GM21528 (cell line): ENCODE results near the gene SERINC1.
"Not testable (repeated sequence)": the region's sequence is repeated elsewhere in the genome, so short reads cannot be mapped to it uniquely, and the experiment has no call there.

Experiments
- ATAC-seq: cut with Tn5 transposase; IDR thresholded peaks from one replicate; pipeline ENCODE4 v1.9.1; 2021; ENCODE audit warnings: mild to moderate bottlenecking, moderate library complexity; ENCODE audit not compliant: unreplicated experiment, low FRiP score

The SERINC1 gene

DNA sequence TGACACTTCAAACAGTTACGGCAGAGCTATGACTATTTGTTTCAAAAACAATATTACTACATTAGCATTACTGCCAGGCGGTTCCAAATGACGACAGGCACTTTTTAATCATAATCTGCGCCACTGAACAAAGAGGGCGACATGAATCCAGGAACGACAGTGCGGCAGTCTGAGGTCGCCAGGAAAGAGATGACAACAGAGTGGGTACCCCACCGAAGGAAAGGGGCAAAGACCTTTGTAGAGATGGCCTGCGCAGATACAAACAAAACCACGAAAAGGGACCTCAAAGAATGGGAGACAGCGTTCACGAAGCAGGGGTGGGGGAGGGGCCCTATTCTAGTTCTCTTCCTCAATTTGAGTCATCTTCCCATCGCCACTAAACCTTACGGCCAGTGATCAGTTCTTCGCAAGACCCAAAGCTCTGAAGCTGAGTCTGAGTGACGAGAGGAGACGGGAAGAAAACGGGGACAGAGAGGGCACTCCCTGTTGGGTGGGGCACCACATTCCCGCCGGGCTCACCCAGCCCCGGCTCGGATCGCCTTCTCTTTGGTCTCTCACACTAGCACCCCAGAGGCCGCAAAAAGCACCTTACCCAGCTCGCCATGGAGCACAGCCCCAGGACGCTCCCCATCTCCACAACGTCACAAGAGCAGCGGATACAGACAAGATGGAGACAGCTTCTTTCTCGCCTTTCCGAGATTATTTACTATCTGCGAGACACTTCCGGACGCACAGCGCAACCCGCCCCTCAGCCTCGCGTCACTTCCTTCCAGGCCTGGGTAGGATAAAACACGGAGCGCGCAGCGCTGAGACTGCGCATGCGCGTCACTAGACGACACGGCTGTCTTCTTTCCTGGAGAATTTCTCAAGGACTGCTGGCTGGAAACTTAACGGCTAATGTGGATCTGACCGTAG lies at the start of gene SERINC1:
Gene SERINC1, minus strand, starts transcription at position 701 of the 915 bp plus-strand sequence. Its CDS starts 70 bp downstream, at position 631.
- ATAC-seq = peak; percentile 100

DNA sequence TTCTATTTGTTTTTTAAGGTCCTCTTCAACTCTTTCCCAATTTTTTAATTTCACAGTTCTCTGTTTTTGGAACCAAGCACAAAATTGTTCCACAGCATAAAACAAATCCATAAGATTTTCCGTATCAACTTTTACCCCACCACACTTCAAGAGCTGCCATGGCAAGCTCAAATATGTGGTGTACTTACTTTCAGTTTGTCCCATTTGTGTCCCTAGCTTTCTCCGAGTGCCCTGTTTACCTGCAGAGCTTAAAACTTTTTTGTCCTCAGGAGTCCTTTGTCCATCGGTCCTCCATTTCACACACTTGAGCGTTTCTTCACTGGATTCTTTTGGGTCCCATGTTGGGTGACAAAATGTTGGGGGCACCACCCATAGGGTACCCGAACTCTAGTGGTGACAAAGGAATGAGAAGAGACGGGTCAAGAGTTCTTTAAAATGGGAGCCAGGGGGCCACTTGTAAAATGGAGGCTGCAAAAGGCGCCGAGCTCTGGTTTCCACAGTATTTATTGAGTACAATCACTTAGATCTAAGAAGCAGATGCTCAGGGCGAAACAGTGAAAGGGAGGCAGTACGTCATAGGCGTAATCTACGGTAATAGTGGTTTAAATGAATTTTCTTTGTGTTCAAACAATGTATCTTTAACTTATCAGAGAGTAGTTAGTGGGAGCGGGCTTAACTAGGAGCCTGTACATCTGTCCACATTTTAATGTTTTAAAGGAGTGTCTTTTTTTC lies 39.8 kb upstream of the SERINC1 start:
- ATAC-seq = no peak

DNA sequence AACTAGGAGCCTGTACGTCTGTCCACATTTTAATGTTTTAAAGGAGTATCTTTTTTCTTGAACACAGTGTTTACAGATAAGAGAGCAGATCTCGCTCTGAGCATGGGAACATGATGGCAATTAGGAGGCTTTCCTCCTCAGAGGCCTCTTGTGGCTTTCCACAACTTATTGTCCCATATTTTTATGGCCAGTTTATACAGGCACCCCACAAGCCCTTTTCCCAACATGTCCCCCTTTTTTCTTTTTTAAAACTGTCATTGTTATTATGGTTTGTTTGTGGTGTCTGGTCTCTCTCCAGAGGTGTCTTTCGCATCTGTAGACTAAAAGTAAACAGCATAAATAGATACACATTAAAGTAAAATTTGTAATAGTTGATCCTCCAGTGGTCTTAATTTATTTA lies 33.6 kb upstream of the SERINC1 start:
- ATAC-seq = not testable (repeated sequence)

- no peak for ATAC-seq
Observed at GRCh38 chr6:122501475-122501874, 29.9 kb upstream of the SERINC1 start.

DNA sequence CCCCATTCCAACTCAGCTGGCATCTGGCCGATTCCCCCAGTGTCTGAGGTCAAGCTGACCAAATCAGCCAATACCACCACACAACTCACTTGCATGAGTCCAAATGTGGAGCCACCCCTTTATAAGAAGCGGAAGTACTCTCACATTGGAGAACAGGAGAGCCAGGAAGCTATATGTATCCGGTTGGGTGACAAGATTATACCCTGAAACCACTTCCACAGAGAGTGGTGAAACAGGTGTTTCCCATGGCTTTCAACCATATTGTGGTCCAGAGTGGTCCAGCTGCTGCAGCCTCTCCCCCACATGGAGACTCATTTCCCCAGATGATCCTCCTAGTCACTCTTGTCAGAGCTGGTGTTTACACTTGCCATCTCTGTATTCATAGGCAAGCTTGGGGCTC lies 24.0 kb upstream of the SERINC1 start:
- ATAC-seq = peak; percentile 69

- no peak for ATAC-seq
Observed at GRCh38 chr6:122494665-122495272, 23.2 kb upstream of the SERINC1 start.

DNA sequence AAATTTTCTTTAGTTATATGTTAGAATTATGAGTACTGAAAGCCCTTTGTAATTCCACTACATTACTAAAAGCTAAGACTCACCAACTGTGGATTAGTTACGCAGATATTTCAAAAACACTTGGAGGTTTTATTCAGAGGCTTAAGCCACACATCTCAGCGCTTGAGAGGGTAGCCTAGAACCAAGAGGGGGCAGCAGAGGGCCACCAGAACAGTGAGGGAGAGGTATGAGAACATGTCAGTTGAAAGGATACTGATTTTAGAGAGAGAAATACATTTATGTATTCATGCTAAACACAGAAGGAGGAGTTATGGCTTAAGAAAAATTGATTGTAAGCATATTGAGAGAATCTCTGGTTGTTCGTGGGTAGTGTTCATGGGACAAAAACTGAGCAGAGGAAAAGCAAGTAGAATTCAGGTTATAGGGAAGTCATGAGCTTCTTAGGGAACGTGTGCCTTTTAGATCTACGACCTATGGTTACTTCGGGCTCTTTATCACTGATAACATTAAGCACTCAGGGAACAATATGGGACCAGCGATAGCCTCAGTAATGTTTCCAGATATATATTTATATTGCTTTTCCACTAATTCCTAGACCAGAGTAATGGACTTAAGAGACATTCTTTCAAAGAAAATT lies 20.4 kb upstream of the SERINC1 start:
- peak; percentile 97 for ATAC-seq

DNA sequence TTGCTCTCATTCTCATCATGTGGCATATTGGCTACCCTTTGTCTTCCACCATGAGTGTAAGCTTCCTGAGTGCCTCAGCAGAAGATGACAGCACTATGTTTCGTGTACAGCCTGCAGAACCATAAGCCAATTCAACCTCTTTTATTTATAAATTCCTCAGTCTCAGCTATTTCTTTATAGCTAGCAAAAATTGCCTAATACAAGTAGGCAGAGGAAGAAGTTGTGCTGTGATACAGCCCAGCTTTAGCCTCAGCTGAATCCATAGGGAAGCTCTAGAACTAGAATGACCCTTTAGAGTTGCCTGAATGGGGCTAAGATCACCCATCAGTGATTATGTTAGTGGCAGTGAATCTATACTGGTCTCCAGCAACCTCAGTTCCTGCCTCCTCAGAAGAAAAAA lies 19.0 kb upstream of the SERINC1 start:
- no peak for ATAC-seq

GRCh38 chr6:122484760-122485159 lies 13.2 kb upstream of the SERINC1 start:
- peak; percentile 94 for ATAC-seq

GRCh38 chr6:122482750-122483080 lies 11.1 kb upstream of the SERINC1 start:
- no peak for ATAC-seq

DNA sequence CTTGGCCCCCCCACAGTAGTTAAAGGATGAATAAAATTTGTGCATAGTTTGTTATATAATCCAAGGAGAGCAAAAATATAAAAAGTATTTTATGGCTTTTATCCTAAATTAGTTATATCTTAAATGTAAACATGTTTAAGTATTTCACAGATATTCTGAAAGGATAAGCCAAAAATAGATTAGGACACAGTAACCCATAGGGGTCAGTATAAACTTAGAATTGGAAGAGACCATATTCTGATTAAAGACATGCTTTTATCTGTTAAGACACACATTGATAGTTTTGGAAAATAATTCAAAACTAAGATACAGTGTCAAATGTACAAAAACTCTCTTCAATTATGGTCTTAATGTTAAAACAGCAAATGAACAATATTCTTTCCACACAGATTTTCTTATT lies 4.5 kb upstream of the SERINC1 start:
- no peak for ATAC-seq

- ATAC-seq = peak; percentile 61
Observed at GRCh38 chr6:122472022-122472340, 374 bp upstream of the SERINC1 start.

DNA sequence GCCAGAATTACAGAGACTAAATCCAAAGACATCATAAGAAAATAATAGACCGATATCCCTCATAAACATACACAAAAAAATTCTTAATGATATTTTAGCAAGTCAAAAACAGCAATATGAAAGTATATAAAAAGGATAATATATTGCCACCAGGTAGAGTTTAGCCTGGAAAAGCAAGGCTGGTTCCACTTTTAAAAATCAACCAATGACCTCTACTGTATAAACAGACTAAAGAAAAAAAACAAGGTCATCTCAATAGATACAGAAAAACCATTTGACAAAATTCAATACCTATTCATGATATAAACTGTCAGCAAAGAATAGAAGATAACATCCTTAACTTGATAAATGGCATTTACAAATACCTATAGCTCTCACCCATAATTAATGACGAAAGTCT lies 9.7 kb downstream of the SERINC1 start:
- no peak for ATAC-seq

DNA sequence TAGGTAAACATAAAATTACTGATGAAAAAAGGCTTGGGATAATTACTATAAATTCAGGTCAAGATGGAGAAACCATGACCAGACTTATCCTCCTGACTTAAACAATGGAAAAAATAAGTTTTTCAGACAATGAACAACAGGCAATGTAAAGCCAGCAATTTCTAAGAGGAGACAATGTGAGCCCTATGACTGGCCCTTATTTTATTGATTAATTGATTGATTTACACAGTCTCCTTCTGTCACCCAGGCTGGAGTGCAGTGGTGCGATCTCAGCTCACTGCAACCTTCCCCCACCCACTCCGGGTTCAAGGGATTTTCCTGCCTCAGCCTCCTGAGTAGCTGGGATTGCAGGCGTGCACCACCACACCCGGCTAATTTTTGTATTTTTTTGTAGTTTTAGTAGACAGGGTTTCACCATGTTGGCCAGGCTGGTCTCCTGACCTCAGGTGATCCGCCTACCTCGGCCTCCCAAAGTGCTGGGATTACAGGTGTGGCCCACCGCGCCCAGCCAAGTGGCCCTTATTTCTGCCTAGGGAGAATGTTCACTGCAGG lies 11.7 kb downstream of the SERINC1 start:
- ATAC-seq = not testable (repeated sequence)

- ATAC-seq = no peak
Observed at GRCh38 chr6:122459240-122459639, 12.4 kb downstream of the SERINC1 start.

- ATAC-seq = no peak
Observed at GRCh38 chr6:122458087-122458486, 13.5 kb downstream of the SERINC1 start.

DNA sequence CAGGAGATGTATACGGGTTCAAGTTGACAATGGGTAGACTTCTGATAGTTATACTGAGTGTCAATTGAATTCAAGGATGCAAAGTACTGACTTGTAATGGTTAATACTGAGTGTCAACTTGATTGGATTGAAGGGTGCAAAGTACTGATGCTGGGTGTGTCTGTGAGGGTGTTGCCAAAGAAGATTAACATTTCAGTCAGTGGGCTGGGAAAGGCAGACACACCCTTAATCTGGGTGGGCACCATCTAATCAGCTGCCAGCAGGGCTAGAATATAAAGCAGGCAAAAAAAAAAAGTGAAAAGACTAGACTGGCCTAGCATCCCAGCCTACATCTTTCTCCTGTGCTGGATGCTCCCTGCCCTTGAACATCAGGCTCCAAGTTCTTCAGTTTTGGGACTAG lies 16.5 kb downstream of the SERINC1 start:
- not testable (repeated sequence) for ATAC-seq

DNA sequence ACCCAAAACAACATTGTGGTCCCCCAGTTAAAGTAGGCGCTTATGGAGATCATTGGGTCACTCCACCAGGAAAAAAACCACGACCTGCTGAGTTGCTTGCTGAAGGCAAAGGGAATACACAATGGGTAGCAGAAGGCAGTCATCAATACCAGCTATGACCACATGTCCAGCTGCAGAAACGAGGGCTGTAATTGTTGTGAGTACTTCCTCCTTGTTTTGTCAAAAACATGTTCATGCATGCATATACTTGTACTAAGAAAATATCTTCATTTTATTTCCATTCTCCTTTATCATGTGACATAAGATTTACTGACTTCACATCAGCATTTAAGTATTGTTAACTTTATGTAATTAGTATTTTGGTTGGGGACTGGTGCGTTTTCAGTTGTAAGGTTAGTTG lies 16.9 kb downstream of the SERINC1 start:
- no peak for ATAC-seq

DNA sequence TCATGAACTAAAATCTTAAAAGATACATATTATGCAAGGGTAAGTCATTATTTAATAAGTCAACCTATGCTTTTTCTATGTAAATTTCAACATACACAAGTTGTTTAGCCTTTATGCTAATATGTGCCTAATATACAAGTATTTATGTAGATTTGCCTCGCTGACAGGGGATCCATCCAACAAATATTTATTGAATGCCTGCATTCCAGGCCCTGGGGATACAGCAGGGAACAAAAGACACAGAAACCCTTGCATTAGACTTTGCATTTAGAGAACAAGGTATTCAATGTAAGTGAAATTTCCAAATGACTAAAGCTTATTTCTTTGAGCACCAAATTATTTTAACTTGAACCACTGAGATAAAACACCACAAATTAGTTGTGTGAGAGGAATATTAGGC lies 19.1 kb downstream of the SERINC1 start:
- ATAC-seq = no peak

DNA sequence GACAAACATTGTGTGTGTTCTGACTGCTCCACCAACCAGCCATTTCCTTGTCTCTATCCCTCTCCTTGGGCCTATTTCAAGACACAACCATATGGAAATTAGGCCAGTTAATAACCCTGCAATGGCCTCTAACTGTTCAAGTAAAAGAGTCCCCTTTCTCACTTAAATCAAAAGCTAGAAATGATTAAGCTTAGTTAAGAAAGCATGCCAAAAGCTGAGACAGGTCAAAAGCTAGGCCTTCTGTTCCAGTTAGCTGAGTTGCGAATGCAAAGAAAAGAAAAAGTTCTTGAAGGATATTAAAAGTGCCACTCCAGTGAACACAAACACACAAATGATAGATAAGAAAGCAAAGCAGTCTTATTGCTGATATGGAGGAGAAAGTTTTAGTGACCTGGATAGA lies 22.5 kb downstream of the SERINC1 start:
- no peak for ATAC-seq

DNA sequence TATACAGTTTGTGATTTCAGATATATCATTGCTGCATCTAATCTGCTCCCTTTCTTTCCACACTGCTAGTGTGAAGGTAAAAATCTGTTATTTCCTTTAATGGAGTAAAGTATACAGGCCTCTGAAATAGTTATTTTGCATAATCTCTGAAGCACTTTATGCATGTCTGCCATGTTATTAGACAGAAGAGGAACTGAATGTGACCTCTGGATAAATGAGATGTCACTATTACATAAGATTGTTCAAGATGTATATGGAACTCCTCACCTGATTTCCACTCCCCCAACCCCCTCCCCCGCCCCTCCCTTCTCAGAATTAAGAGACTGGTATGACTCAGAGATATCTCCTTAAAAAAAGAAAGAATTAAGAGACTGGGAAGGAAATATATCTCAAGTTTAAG lies 26.3 kb downstream of the SERINC1 start:
- no peak for ATAC-seq
